GM18519 (cell line): Measurements from ENCODE around the gene SCD.
"Not testable (repeated sequence)": the region's sequence is repeated elsewhere in the genome, so short reads cannot be mapped to it uniquely, and the experiment has no call there.

Experiments
- ATAC-seq: cut with Tn5 transposase; IDR thresholded peaks from one replicate; pipeline ENCODE4 v1.9.1; 2021; ENCODE audit warnings: mild to moderate bottlenecking, moderate library complexity; ENCODE audit not compliant: unreplicated experiment, low FRiP score

The SCD gene

GRCh38 chr10:100346765-100347567, at the start of gene SCD:
Gene SCD (plus strand): TSS chr10:100347233. CDS start chr10:100347505, 272 bp downstream.
- peak; percentile 75 for ATAC-seq

DNA sequence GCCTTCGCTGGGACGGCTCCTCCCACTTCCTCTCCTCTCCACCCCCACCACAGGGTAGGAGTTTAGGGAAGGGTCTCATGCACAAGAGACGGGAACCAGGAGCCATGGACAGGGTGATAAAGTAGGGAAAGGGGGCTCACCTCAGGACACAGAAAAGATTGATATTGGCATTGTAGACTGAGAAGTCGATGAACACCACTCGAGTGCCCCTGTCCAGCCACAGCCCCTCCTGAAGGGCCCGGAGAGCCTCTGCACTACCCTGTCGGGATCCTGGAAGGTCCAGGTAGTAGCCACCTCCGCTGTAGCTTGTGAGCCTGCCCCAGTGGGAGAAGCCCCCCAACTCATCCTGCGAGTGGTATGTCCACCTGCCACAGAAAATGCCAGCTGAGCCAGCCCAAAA, 49.8 kb upstream of the SCD start:
- no peak for ATAC-seq

GRCh38 chr10:100301123-100301522, 45.9 kb upstream of the SCD start:
- not testable (repeated sequence) for ATAC-seq

GRCh38 chr10:100303724-100304319, 43.2 kb upstream of the SCD start:
- no peak for ATAC-seq

GRCh38 chr10:100304414-100304813, 42.6 kb upstream of the SCD start:
- no peak for ATAC-seq

DNA sequence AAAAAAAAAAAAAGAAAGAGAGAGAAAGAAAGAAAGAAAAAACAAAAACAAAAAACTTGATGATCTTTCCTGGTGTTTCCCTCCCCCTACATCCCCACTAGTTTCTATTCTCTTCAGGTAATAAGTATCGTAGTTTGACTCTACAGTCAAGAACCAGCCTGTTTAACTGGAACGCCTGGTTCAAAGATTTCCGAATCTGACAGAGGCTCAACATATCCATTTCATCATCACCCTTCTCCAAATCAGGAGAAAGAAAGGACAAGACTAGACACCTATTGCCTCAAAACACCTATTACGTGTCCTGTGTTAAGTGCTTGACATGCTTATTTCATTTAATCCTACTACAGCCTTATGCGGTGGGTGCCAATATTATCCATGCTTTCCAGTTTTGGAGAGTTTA, 40.2 kb upstream of the SCD start:
- ATAC-seq, result no peak

- no peak for ATAC-seq
Measured at GRCh38 chr10:100307684-100308083, 39.3 kb upstream of the SCD start.

GRCh38 chr10:100311298-100311697, 35.7 kb upstream of the SCD start:
- no peak for ATAC-seq

GRCh38 chr10:100315615-100316014, 31.4 kb upstream of the SCD start:
- no peak for ATAC-seq

- no peak for ATAC-seq
Measured at GRCh38 chr10:100318207-100318606, 28.8 kb upstream of the SCD start.

DNA sequence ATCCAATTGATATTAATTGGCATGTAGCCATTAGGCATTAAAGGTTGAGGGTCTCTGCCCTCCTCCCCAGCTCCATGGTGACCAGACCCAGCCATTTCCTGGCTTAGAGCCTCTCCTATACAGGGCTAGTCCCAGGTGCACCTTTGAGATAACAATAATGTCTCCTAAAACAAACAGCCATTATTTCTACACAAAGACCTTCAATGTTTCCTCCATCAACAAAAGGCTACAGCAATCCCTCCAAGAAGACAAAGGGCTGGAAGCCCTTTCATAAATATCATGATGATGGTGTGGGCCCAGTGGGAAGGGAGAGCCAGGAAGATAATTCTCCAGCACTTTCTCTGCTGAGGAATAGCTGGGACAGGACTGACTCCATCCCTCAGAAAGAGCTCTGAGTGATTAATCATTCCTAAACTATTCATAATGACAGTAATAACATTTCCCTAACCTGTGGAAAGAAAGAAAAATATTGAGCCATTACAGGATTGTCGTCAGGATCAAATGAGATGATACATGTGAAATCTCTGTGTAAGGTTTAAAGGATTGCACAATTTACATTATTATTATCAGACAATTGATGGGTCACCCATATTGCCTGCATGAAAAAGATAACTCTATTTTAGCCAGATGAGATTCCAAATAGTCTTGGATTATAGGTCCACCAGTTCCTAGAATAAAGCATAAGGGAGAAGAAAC, 27.2 kb upstream of the SCD start:
- ATAC-seq, result no peak

GRCh38 chr10:100325158-100325557, 21.9 kb upstream of the SCD start:
- no peak for ATAC-seq

- peak; percentile 93 for ATAC-seq
Measured at GRCh38 chr10:100327007-100327717, 19.9 kb upstream of the SCD start.

DNA sequence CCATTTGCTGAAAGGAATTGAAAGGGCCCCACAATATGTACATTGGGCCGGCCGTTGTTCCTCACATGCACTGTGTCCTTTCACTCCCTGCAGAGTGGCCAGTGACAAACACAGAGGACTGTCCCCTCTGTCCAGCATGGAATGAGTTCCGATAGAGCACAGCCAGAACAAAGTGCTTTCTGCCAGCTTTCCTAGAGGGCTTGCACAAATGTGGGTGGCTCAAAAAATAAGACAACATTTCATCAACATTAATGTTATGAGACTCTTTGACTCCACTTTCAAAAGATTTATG, 19.4 kb upstream of the SCD start:
- no peak for ATAC-seq

- no peak for ATAC-seq
Measured at GRCh38 chr10:100328198-100328597, 18.8 kb upstream of the SCD start.

DNA sequence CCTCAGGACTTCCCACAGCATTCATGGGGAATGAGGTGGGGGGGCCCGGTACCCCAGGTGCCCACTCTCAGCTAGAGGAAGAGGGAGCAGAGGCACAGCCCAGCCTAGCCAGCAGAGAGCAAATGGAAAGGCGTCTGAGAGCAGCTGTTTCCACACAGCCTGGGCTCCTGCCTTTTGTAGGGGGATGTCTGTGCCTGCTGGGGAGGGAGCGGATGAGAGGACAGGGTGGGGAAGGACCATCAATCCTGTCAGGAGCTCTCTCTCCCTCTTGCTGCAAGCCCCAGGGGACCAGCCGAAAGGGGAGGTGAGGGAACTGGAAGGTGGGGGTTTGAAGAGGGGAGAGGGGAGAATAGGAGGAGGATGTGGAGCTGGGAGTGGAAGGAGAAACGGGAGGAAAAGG, 17.0 kb upstream of the SCD start, which contains the start of gene PKD2L1:
Gene PKD2L1, minus strand, starts transcription at position 150 of the 400 bp plus-strand sequence. Its CDS starts 125 bp downstream, at position 25.
- no peak for ATAC-seq

GRCh38 chr10:100333106-100333505, 13.9 kb upstream of the SCD start:
- ATAC-seq, result no peak

- ATAC-seq, result no peak
Measured at GRCh38 chr10:100333661-100334440, 13.2 kb upstream of the SCD start.

GRCh38 chr10:100334762-100335161, 12.3 kb upstream of the SCD start:
- no peak for ATAC-seq

DNA sequence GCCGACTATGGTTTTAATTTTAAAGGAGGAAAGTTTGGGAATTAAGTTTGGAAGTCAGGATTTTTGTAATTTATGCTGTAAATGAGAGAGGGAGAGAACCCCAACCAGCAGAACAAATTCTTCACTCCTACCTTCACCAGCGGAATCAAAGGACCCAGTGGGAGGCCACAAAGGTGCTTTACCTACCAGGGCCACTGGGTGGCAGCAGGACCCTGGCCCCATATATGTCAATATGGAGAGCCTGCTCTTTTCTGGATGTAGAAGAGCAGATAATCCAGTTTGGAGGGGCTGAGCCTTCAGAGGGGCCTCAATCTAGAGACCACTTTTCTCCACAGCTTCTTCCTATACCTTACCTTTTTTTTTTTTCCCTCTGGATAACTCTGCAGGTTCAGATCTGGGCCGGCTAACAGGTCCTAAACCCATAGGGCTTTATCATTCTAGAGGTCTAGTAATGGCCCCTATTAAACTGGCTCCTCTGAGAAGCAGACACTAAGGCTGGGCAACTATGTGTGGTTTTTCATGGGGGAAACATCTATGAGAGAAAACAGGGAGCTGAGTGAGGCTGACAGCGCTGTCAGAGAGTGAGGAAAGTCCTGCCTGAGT, 8.5 kb upstream of the SCD start:
- no peak for ATAC-seq
